Smooth muscle cell (in vitro differentiated cells): Measurements from ENCODE around the gene PPP1R7. TPM values are rescaled to one million over a fixed set of nuclear protein-coding genes. Genes with fewer than 3 reads are reported as not detected.

Experiments used
- DNase-seq: peaks from one replicate; lab custom pipeline; 2025; ENCODE audit not compliant: unreplicated experiment; lab: John Stamatoyannopoulos, UW
- H2AFZ ChIP-seq: fragments of 200-600 bp; sonication (generic); 2 replicates; pipeline ENCODE4 v1.6.0; 2016; ENCODE audit warnings: antibody characterized with exemption, low read depth, mild to moderate bottlenecking
- H3F3A ChIP-seq: fragments of 200-600 bp; sonication (generic); 2 replicates; pipeline ENCODE4 v1.6.0; 2017; ENCODE audit warnings: antibody characterized with exemption, low read depth
- H3K27ac ChIP-seq: fragments of 200-600 bp; sonication (generic); 2 replicates; pipeline ENCODE4 v1.5.1; 2016; ENCODE audit warnings: low read depth, mild to moderate bottlenecking
- H3K27me3 ChIP-seq: fragments of 200-600 bp; sonication (generic); 2 replicates; pipeline ENCODE4 v1.6.1; 2016; ENCODE audit warnings: low read depth, mild to moderate bottlenecking
- H3K36me3 ChIP-seq: fragments of 200-600 bp; sonication (generic); 2 replicates; pipeline ENCODE4 v1.5.1; 2016; ENCODE audit warnings: low read depth
- H3K4me1 ChIP-seq: fragments of 200-600 bp; sonication (generic); 2 replicates; pipeline ENCODE4 v1.5.1; 2016; ENCODE audit warnings: low read depth
- H3K4me2 ChIP-seq: fragments of 200-600 bp; sonication (generic); 2 replicates; pipeline ENCODE4 v1.6.0; 2016; ENCODE audit warnings: mild to moderate bottlenecking
- H3K4me3 ChIP-seq: fragments of 200-600 bp; sonication (generic); 2 replicates; pipeline ENCODE4 v1.5.1; 2016; ENCODE audit warnings: mild to moderate bottlenecking
- H3K79me2 ChIP-seq: fragments of 200-600 bp; sonication (generic); 2 replicates; pipeline ENCODE4 v1.6.0; 2016; ENCODE audit warnings: low read depth, mild to moderate bottlenecking
- H3K9ac ChIP-seq: fragments of 200-600 bp; sonication (generic); 2 replicates; pipeline ENCODE4 v1.6.0; 2016; ENCODE audit warnings: low read depth
- H3K9me3 ChIP-seq: fragments of 200-600 bp; sonication (generic); replicated peaks from 2 replicates; pipeline ENCODE4 v1.5.1; 2016; ENCODE audit warnings: low read depth
- H4K20me1 ChIP-seq: fragments of 200-600 bp; sonication (generic); 2 replicates; pipeline ENCODE4 v1.6.0; 2016; ENCODE audit warnings: low read depth
- WGBS: methylation state at CpG from one replicate; pipeline ENCODE4 v1.1.7; 2016; ENCODE audit warnings: low lambda C conversion rate; 5-methylcytosine and 5-hydroxymethylcytosine counted together
- polyA plus RNA-seq: library from polyadenylated mRNA; unstranded; fragments of >200 nt; fragmentation: Nextera tagmentation; extraction: Ambion mirVana; gene quantifications from 2 replicates; pipeline ENCODE4 v1.2.1, GENCODE V29; 2016
- total RNA-seq: library from RNA; depleted of rRNA; stranded (reverse); fragments of >200 nt; gene quantifications from 2 replicates; pipeline ENCODE4 v1.2.3, GENCODE V29; 2014
- TF ChIP-seq, protein P1 (sequence below): fragments of 200-600 bp; sonication (generic); IDR thresholded peaks from 2 replicates; pipeline ENCODE4 v1.5.1; 2017; ENCODE audit warnings: borderline replicate concordance, mild to moderate bottlenecking, antibody characterized with exemption; ENCODE audit not compliant: insufficient read depth, poor library complexity, severe bottlenecking

The PPP1R7 gene
- total and polyA plus RNA-seq, 2 experiments from 2014 or later, result 54.3 to 74.9 TPM

DNA sequence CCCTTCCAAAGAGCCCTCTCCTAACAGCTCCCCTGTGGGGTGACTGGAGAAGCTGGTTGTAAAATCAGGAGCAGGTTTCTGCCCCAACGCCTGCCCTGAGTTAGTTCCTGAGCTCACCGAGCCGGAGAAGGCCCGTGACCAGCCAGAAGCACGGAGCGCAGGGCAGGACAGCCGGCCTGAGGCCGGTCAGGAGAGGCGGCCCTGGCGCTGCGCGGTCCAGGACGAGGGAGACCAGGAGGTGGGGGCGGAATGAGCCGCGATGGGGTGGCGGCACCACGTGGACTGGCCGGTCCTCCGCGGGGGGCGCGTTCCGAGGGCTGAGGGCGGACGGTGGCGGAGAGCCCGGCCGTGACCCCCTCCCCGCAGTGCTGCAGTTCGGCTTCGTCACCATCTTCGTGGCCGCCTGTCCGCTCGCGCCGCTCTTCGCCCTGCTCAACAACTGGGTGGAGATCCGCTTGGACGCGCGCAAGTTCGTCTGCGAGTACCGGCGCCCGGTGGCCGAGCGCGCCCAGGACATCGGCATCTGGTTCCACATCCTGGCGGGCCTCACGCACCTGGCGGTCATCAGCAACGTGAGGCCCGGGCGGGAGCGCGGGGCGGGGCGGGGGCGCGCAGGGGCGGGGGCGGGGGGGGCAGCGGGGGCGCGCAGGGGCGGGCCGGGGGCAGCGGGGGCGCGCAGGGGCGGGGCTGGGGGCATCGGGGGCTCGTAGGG is 67.2 kb downstream of the PPP1R7 start:
- peak overlapping the region; percentile 41 for H3K27ac ChIP-seq
- peak overlapping the region; percentile 82 for H3K4me2 ChIP-seq
- H4K20me1 ChIP-seq, result peaks cover 12% of the 10 kb centered on the region
- H3K4me3 ChIP-seq, result peak overlapping the region; percentile 46
- H3K27me3 ChIP-seq, result no peaks in the 10 kb centered on the region
- TF ChIP-seq, protein P1, sequence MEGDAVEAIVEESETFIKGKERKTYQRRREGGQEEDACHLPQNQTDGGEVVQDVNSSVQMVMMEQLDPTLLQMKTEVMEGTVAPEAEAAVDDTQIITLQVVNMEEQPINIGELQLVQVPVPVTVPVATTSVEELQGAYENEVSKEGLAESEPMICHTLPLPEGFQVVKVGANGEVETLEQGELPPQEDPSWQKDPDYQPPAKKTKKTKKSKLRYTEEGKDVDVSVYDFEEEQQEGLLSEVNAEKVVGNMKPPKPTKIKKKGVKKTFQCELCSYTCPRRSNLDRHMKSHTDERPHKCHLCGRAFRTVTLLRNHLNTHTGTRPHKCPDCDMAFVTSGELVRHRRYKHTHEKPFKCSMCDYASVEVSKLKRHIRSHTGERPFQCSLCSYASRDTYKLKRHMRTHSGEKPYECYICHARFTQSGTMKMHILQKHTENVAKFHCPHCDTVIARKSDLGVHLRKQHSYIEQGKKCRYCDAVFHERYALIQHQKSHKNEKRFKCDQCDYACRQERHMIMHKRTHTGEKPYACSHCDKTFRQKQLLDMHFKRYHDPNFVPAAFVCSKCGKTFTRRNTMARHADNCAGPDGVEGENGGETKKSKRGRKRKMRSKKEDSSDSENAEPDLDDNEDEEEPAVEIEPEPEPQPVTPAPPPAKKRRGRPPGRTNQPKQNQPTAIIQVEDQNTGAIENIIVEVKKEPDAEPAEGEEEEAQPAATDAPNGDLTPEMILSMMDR, result no peak
- H2AFZ ChIP-seq, result no peak overlapping the region
- H3K9me3 ChIP-seq, result no peaks in the 10 kb centered on the region
- peaks cover 5% of the 10 kb centered on the region for H3K4me1 ChIP-seq
- H3K9ac ChIP-seq, result peak overlapping the region; percentile 52
- WGBS, result 2% methylated on average over 57 of the region's 77 CpGs
- no peaks in the 10 kb centered on the region for H3F3A ChIP-seq
- DNase-seq, result peak; percentile 60
- H3K36me3 ChIP-seq, result no peaks in the 10 kb centered on the region
- H3K79me2 ChIP-seq, result peaks cover 7% of the 10 kb centered on the region

DNA sequence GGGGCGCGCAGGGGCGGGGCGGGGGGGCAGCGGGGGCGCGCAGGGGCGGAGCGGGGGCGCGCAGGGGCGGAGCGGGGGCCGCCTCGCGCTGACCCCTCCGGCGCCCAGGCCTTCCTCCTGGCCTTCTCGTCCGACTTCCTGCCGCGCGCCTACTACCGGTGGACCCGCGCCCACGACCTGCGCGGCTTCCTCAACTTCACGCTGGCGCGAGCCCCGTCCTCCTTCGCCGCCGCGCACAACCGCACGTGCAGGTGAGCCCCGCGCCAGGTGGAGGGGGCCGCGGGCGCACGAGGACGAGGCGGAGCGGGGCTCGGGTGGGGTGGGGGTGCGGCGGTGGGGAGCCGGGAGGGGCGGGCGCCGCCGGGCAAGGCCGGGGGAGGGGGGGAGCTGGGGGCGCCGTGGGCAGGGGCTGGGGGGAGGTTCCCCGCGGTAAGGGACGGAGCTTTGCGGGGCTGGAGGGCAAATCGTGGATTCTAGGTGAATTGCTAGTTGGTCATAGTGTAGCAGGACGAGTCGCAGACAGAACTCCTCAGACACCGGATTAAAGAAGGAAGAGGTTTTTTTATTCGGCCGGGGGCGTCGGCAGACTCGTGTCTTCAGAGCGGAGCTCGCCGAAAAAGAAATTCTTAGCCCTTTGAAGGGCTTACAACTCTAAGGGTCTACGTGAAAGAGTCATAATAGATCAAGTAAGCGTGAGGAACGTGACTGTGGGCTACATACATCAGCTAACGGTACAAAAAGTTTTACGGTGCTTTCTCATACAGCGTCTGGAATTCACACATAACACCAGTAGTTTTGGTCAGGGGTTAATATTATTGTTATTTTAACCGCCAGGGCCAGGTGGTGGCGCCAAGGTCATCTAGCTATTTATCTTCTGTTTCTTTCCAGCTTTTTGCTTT is 68.1 kb downstream of the PPP1R7 start:
- peak overlapping the region; percentile 78 for H3K4me2 ChIP-seq
- no peaks in the 10 kb centered on the region for H3K9me3 ChIP-seq
- H4K20me1 ChIP-seq, result peaks cover 21% of the 10 kb centered on the region
- peak overlapping the region; percentile 71 for H3K4me3 ChIP-seq
- H3K9ac ChIP-seq, result peak overlapping the region; percentile 54
- TF ChIP-seq, protein P1, result peak; percentile 14
- H3F3A ChIP-seq, result no peaks in the 10 kb centered on the region
- no peaks in the 10 kb centered on the region for H3K27me3 ChIP-seq
- no peak for DNase-seq
- peak overlapping the region; percentile 14 for H3K27ac ChIP-seq
- H3K4me1 ChIP-seq, result peaks cover 5% of the 10 kb centered on the region
- peaks cover 7% of the 10 kb centered on the region for H3K79me2 ChIP-seq
- H2AFZ ChIP-seq, result no peak overlapping the region
- 1% methylated on average over 23 of the region's 83 CpGs for WGBS
- H3K36me3 ChIP-seq, result no peaks in the 10 kb centered on the region

DNA sequence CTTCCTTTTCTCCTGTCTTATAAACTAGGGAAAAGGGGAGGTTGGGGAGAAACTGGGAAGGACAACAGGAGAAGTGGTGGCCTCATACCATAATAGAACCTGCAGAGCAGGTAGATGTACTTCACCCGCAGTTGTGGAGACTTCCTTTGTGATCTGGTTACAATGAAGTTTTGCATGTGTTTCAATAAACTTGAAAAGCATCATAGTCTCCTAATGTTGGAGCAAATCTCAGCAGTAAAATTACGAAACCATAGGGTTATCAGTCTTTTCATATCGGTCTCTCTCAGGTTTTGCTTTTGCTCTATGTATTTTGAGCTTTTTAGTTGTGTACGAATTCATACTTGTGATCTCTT is 68.7 kb downstream of the PPP1R7 start:
- no peaks in the 10 kb centered on the region for H3K9me3 ChIP-seq
- peaks cover 7% of the 10 kb centered on the region for H3K79me2 ChIP-seq
- H2AFZ ChIP-seq, result no peak overlapping the region
- DNase-seq, result no peak
- no peaks in the 10 kb centered on the region for H3F3A ChIP-seq
- peak overlapping the region; percentile 21 for H3K9ac ChIP-seq
- no peaks in the 10 kb centered on the region for H3K36me3 ChIP-seq
- no peaks in the 10 kb centered on the region for H3K27me3 ChIP-seq
- TF ChIP-seq, protein P1, result no peak
- H3K4me2 ChIP-seq, result peak overlapping the region; percentile 78
- H4K20me1 ChIP-seq, result peaks cover 27% of the 10 kb centered on the region
- peak overlapping the region; percentile 71 for H3K4me3 ChIP-seq
- peaks cover 5% of the 10 kb centered on the region for H3K4me1 ChIP-seq
- 61% methylated on average over 4 of the region's 4 CpGs for WGBS
- peak overlapping the region; percentile 14 for H3K27ac ChIP-seq
